ENCODE measurements around the gene ITGAL.

GRCh38 chr16:30481381-30481780 is 8.8 kb downstream of the ITGAL start:
- TF ChIP-seq CTCF (IDR thresholded peaks at IDR 0.05; ENCODE audit: low read depth, low read length): no peak
- no peak for TF ChIP-seq POLR2A (IDR thresholded peaks at IDR 0.05; ENCODE audit: extremely low read depth, insufficient read length)
- TF ChIP-seq MYC (IDR thresholded peaks at IDR 0.05; ENCODE audit: low read depth, low read length): no peak
- TF ChIP-seq MAX (IDR thresholded peaks at IDR 0.05; ENCODE audit: low read depth, low read length): peak; percentile 63; the same call in 1 of the 2 replicates
